NOMO-1 (cell line): ENCODE results near the gene ITK.
"Not testable (repeated sequence)": the region's sequence is repeated elsewhere in the genome, so short reads cannot be mapped to it uniquely, and the experiment has no call there.

Experiments used
- DNase-seq, 2 experiments: peaks; one replicate each; lab custom pipeline; 2025; ENCODE audit not compliant: unreplicated experiment in 2 of 2; lab: John Stamatoyannopoulos, UW

Gene ITK

GRCh38 chr5:157244704-157245103 lies 64.1 kb downstream of the ITK start:
- not testable (repeated sequence) for DNase-seq

GRCh38 chr5:157245476-157245875 lies 64.8 kb downstream of the ITK start:
- no peak for DNase-seq

DNA sequence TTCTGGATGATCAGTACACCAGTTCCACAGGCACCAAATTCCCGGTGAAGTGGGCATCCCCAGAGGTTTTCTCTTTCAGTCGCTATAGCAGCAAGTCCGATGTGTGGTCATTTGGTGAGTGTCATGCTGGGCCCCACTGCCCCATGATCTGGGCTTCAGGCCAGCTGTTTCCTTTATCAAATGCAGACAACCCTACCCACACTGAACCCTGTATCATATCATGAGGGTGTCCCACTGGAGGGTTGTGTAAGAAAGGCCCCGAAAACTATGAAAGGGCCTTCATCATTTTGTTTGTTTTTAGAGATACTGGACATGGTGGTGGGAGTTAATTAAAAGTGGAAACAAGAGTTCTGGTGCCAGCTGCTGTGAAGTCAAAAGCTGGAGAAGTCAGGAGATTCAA lies 65.2 kb downstream of the ITK start:
- DNase-seq: no peak

DNA sequence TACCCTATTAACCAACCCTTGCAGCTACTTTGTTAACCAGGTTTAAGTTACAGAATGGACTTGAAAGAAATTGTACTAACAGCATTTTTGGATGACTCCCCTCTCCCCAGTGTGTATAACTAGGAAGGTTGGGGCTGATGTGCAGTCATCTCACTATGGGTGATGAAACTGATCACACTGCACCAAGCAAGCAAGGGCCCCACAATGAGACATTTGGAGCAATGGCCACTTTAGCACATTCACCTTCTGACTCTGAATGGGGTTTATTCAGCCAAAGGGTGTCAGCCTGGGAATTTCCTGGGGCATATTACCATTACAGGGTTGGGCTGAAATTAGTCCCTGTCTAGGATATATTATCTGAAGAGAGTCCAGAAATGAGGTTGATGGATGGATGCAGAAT lies 66.6 kb downstream of the ITK start:
- DNase-seq: no peak

GRCh38 chr5:157248821-157249470 lies 68.3 kb downstream of the ITK start:
- DNase-seq: peak; percentile 71 to 75

GRCh38 chr5:157252711-157253465 lies 72.2 kb downstream of the ITK start:
- DNase-seq: no peak

- DNase-seq: peak in 1 of 2 experiments; percentile 44
These were observed 72.9 kb downstream of the ITK start for GRCh38 chr5:157253547-157253946.

GRCh38 chr5:157258450-157258849 lies 77.8 kb downstream of the ITK start:
- DNase-seq: no peak

- no peak for DNase-seq
These were observed 79.1 kb downstream of the ITK start for GRCh38 chr5:157259699-157260098.

DNA sequence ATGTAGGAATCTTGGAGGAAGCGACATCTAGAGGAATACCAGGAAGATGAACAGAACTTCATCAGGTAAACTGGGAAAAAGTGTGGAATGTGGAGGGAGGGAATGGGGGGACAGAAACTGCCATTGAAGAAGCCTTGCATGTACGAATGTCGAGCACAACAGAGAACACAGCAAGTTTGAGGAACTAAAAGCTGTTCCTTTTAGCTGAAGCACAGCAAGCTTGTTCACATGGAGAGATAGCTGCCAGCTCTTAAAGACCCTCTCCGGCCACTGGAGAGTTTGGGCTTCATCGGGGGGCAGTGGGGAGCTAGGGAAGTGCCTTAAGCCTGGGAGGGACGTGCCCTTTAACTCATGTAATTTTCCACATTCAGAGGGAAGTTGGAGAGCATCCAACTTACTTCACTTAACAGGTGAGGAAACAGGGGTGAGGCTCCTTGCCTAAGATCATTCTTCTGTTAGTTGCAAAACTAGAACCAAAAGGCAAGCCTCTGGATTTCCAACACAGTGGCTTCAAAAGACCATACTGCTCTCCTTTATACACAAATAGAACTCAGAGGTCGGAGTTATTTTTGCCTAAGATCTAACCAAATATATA lies 83.0 kb downstream of the ITK start:
- DNase-seq: peak in 1 of 2 experiments; percentile 43

DNA sequence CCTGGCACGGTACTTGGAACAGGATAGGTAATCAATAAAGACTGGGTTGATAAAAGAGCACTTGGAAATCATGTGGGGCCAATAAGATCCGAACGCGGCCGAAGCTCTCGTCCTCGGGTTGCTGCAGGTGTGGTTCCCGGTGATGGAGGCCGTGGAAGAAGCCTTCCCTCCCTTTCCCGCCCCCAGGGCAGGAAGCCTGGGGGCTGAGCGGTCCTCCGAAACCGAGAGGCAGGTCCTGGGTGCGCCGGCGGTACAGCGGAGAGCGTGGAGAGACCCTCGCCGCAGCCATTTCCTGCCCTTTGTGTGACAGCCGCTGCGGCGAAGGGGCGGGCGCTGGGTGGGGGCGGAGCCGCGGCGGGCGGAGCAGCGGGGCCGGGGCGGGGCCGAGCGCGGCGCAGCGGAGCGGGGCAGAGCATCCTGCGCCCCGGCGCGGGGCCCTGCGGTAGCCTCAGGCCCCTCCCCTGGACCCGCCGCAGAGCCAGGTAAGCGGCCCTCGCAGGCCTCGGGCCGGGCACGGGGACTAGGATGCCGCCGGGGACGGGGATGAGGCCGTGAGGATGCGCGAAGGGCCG lies 85.2 kb downstream of the ITK start, which contains the start of gene CYFIP2:
TSS of gene CYFIP2 (plus strand) at position 410 of the 572 bp plus-strand sequence. CDS start 19,239 bp downstream, outside the sequence.
- peak; percentile 31 to 60 for DNase-seq

- DNase-seq: no peak
These were observed 85.8 kb downstream of the ITK start for GRCh38 chr5:157266286-157267007.

GRCh38 chr5:157267025-157267424 lies 86.4 kb downstream of the ITK start:
- DNase-seq: no peak

DNA sequence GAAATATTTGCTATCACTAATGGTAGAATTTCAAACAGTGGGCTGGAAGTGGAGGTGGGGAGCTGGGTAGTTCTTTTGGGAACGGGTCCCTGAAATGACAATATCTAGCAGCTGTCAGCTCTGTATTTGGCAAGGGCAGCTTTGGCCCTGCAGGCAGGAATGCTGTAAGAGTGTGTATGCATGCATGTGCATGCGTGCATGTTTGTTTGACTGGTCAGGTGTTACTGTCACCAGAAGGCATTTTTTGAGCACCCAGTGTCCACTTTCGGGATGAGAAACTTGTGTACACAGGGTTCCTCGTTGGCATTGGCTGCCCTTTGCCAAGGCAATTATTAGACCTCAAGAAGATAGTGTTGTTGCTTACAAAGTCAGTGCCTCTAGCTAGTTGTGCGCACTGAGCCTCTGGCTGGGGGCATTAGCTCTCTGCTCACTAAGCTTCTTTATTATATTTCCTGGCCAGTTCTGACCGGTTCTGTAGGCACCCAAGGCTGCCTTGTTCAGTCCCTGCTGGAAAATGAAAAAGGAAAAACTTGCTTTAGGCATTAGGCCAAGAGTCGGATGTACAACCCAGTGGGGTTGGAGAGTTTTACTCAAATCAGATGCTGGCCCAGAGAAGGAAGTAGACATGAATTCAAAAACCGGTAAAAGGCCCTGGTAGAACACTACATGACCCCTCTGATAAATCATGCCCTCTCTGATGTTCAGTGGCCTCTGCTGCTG lies 87.3 kb downstream of the ITK start:
- no peak for DNase-seq

DNA sequence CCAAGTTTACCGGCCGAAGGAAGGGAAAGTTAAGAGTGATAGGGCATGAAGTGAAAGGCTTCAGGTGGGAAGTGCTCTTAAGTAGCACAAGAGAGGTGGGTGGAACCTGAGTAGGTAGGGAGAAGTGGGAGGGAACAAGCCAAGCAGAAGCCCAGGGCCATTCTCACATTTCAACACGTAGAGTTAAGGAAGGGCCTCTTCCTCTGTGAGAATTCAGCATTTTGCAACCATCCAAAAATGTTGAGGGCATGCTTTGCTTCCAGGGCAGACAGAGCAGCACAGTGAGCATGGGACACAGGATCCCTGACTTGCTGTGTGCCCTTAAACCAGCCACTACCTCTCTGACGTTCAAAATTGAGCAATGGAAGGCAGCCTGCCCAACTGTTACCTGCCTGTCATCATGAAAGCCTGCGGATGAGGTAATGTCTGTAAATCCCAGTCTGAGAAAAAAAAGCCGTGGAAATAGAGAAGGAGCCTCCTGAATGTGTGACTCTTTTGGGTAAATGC lies 88.6 kb downstream of the ITK start:
- DNase-seq: peak; percentile 42 to 56

- peak in 1 of 2 experiments; percentile 42 for DNase-seq
These were observed 89.2 kb downstream of the ITK start for GRCh38 chr5:157269761-157270272.

- no peak for DNase-seq
These were observed 90.1 kb downstream of the ITK start for GRCh38 chr5:157270771-157271170.

DNA sequence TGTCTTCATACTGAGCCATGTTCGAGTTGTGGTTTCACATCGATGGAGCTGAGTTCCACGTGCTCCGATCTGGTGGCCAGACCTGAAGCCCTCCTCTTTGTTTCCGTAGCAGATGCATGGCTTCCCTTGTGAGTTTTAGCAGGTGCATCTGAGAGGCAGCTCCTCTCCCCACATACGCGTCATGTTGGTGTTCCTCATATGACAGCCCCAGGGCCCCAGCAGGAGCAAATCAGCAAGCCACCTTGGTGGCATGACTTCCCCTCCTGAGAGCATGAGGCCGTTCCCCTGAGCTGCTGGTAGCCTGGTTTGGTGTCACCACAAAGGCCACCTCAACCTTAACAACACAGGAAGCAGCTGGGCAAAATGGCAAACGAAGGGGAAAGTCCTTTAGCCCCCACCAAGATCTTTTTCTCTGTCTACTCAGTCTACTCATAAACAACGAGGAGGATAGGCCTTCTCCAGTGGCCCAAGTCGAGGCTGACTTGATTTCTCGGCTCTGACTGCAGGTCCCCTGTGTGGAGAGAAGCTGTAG lies 91.2 kb downstream of the ITK start:
- DNase-seq: peak; percentile 61 to 63

DNA sequence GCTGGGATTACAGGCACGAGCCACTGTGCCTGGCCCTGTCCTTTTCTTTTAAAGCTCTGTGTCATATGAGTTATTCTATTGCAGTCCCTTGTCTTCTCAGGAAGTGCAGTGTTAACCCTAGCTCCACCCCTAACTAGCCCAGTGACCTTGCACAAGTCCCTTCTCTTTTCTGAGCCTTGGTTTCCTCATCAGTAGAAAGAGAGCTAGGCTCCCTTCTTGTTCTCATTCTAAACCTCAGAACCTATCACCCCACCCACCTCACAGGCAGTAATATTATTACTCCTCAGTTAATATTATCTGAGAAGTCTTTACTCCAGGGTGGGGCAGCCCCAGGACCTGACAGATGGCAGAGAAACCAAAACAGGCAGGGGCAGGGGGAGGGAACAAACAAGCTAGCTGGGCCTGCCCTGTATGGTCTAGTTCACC lies 92.5 kb downstream of the ITK start:
- peak; percentile 43 to 48 for DNase-seq
